Measurements from ENCODE around the gene CC2D2A.

Gene CC2D2A

DNA sequence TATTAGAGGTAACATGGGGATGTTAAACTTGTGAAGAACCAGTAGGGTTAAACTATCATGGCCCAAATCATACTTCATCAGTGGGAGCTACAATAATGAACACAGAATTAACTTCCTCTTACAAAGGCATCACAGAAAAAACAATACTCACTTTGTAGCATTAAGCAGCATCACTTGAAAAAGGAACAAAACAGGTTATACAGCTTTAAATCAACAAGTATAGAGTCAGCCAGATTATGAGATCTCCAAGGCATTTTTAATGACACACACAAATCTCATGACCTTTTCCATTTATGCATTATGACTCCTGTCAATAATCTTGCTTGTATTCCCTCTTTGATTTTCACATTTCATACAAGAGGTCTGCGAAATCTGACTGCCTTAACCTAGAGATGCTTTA, 167.1 kb downstream of the CC2D2A start:
- no peak for DNase-seq

DNA sequence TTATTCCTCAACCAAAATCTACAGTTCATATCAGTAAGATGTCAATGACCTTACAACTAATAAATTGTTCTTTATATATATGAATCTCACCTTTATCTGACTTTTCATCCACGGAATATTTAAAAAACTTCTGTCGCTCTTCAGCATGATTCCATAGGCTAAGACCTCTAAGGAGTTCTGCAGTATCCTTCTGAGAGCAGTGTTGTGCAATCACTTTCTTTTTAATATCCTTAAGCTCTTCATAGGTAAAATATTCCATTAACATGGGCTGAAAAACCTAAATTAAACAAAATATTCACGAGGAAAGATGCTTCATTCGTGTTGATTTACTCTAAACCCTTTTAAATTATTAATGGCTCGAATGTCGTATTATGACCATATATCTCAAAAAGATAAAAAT, 168.7 kb downstream of the CC2D2A start:
- DNase-seq: no peak

DNA sequence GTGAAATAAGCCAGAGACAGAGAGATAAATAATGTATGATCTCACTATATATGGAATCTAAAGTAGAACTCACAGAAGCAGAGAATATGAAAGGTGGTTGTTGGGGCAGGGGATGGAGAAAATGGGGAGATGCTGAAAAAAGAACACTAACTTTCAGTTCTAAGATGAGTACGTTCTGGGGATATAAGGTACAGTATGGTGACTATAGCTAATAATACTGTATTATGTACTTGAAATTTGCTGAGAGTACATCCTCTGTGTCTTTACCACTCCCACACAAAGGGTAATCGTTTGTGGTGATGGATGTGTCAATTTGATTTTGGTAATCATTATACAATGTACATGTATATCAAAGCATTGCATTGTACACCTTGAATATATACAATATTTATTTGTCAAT, 178.9 kb downstream of the CC2D2A start:
- no peak for DNase-seq

DNA sequence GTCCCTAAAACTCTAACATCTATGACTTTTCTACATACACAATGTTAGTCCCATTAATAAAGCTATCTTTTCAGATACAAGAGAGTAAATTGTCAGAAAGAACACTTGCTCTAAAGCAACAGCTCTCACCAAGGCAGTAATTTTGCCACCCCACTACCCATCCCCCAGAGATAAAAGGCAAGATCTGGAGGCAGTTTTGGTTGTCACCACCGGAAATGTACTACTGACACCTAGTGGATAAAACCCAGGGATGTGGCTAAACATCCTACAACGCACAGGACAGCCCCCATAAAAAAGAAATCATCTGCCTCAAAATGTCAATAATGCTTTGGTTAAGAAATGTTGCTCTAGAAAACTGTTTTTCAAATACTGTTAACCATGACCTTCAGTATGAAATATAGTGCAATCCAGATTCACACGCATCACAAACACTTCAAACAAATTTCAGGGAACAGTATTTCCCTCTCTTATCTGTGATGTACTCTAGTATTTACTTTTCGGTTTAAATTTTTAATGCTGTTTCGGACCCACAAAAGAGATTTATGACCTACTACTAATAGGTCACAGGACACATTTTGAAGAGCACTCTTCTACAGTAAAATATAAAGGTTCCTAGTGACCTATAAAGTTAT, 180.3 kb downstream of the CC2D2A start:
- peak in 25 of 58 donors; percentile 0 to 53 (median 8) for DNase-seq

Measured in anterior cingulate cortex (tissue), 58 donors.